GM12801 (cell line): ENCODE measurements around the gene PCDHB11.

Experiments used
- CTCF ChIP-seq: IDR thresholded peaks from one replicate; pipeline ENCODE4 v1.5.1; 2011; ENCODE audit warnings: control low read depth; ENCODE audit not compliant: insufficient read length; ENCODE audit errors: extremely low read depth

PCDHB11 gene

GRCh38 chr5:141199359-141200235 lies at the start of gene PCDHB11:
Gene PCDHB11, plus strand, starts transcription at chr5:141199627. Its CDS starts 148 bp downstream, at chr5:141199775.
- no peak for TF ChIP-seq CTCF

- no peak for TF ChIP-seq CTCF
Observed at GRCh38 chr5:141149812-141150211, 49.6 kb upstream of the PCDHB11 start, which contains the start of gene PCDHB6. Gene PCDHB6, plus strand, starts transcription at chr5:141150057. Its CDS starts 201 bp downstream, at chr5:141150258.

GRCh38 chr5:141150224-141150992 lies 49.0 kb upstream of the PCDHB11 start:
- no peak for TF ChIP-seq CTCF

GRCh38 chr5:141150993-141151325 lies 48.5 kb upstream of the PCDHB11 start:
- no peak for TF ChIP-seq CTCF

GRCh38 chr5:141155540-141156374 lies 43.7 kb upstream of the PCDHB11 start:
- TF ChIP-seq CTCF, result no peak

- no peak for TF ChIP-seq CTCF
Observed at GRCh38 chr5:141172381-141173204, 26.8 kb upstream of the PCDHB11 start, which contains the start of gene PCDHB7. Gene PCDHB7, plus strand, starts transcription at chr5:141172644. Its CDS starts 192 bp downstream, at chr5:141172836.
